AG08395 (cell line): Measurements from ENCODE around the gene MED13L.

Experiments used
- DNase-seq: peaks from one replicate; pipeline ENCODE4 v3.0.0; 2012; ENCODE audit warnings: mixed read lengths, low spot score

Gene MED13L

GRCh38 chr12:116276652-116277466 is 634 bp downstream of the MED13L start:
- peak; percentile 52 for DNase-seq

DNA sequence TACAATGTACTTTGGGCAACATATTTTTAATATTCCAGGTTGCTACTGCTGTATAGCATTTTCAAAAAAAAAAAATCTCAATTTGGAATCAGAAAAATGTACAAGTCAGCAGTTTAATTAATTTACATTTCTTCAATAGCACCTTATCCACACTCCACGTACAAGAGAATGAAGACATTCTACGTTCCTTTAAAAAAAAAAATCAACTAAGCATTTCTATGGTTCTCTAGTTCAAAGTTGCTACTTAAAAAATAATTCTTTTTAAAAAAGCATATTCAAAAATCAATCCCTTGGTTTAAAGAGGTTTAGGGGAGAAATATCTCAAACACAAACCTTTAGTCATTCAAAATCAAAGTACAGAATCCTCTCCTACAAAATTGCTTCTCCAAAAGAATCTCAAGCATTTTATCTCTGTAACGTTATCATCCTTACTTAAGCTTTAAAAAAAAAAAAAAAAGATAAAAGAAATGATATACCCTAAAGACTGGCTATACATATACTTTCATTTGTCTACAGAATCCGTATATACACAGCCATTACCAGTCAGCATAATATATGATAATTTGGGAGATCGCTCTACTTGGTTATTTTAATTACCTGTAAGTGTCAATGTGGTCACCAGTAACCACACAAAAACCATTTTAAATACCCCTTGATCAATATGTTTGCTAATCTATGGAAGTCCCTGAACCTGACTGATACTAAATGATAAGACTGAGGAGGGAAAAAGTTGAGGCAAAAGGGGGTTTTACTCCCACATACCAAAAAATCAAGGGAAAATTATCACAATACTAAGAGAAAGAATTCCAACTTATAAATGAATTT is 2.7 kb downstream of the MED13L start:
- no peak for DNase-seq

GRCh38 chr12:116273813-116274550 is 3.5 kb downstream of the MED13L start:
- no peak for DNase-seq

DNA sequence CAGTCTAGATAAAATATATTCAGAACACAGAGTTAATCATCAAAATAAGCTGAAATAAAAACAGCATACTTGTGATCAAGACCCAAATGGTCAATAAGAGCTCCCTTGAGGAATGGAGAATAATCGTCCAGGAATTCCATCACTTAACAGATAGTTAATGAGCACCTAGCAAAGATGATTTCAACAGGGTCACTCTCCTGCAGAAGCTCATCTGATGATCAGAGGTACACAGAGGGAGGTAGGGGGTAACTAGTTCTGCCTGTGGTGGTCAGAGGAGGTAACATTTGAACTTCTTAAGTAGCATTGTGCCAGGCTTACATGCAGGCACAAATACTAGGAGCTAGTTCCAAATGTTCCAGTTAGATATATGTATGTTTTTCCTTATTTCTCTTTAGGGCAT is 9.5 kb downstream of the MED13L start:
- no peak for DNase-seq

GRCh38 chr12:116266631-116267349 is 10.7 kb downstream of the MED13L start:
- DNase-seq, result no peak

GRCh38 chr12:116266168-116266601 is 11.3 kb downstream of the MED13L start:
- DNase-seq, result no peak

DNA sequence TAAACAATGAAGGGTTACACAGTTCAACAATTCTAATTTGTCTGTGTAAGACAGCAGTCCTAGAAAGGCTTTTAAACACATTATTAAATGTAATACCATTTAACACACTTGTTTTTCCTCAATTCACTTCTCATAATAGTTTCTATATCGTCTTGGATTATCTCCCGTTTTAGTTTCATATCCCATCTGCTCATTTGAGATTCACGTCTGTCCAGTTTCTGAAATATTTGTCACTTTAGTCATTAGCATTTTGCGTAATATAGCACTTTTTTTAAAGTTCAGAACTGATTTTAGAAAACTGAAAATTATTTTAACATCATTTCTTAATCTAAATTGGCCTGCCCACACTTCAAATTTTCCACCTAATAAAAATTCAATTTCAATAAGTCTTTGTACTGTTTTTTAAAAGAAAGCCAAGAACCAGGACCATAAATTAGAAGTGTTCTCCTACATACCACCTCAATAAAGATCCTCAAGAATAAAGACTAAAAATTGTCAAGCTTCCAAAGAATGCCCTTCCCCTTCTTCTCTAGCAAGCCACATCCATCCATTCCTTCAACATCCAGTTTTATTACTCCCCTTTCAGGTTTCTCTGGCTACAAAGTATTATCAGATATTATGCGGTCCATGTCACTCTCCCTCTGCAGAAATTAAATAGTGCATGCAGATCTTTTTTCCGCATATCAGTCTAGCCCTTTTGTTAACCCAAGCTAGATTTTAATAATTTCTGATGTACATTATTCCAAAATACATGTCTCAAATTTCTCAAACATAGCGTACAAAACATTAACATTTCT is 11.9 kb downstream of the MED13L start:
- no peak for DNase-seq

DNA sequence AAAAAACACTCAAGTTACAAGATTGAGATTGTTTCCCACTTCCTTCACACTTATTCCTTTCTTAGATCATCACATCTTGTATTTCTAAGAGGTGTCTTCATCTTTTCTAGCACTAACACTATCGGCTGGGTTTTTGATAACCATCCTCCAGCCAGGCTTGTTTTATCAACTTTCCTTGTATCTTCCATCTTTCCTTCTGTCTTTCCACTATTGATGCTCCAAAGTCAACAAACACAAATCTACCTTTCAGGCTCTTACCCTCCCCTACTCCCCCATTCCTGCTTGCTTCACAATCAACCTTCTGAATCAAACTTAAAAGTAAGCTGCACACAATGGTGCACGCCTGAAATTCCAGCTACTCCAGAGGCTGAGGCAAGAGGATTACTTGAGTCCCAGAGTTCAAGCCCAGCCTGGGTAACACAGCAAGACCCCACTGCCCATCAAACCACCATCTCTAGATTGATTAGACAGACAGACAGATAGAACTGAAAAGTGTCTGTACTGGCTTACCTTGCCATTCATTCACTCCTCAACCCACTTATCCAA is 12.9 kb downstream of the MED13L start:
- no peak for DNase-seq

DNA sequence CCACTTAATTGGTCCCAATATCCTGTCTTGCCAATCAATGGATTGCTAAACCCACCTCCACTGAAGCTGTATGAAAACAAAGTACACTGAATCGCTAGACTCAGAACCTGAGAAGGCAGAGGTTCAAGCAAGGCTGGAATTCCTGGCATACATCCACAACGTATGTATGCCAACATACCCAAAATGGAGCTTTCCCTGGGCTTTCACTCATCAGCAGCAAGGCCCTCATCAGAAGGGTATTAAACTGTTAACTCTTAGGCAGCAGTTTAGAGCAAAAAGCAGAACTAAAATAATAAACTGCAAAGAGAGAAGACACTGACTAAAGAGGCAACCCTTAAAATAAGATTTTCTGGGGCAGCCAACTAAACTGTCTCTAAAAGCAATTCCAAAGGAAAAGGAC is 13.6 kb downstream of the MED13L start:
- no peak for DNase-seq

DNA sequence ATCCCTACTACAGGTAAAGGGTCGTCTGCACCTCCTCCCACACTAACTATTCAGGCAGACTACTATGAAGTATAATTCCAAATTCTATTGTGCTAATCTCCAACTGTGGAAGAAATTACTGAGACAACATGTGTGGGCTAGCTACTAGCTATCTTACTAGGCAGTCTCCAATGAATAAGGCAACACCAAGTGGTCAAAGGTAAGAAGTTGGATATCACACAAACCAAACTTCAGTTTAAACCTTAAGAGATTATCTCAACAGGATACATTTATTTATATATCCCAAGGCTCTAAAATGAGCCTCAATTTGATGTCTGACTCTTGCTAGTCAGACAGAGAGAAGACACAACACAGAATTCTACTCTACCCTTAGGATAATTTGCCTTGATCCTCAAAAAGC is 14.1 kb downstream of the MED13L start:
- no peak for DNase-seq

GRCh38 chr12:116262741-116263140 is 14.8 kb downstream of the MED13L start:
- no peak for DNase-seq

DNA sequence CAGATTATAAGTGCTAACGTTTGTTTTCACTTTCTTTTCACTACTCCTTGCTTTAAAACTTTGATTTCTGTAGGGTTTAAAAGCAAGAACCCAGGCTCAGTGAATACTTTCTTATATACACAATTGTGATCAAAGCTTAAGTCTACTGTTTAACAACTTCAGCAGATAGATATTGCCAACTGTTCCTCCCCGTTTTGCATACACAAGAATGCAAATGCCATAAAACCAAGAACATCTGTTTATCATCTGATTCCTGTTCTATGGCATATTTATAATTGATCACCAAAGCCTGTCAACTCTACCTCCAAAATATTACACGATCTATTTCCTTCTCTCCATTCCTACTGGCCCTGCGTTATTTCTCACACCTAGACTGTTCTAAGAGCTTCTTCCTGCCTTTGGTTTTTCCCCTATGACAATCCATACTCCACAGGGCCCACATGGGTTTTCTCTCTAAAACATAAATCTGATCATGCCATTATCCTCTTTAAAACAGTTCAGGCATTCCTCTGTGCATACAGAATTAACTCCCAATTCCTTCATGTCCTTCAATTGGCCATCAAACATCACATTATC is 15.9 kb downstream of the MED13L start:
- DNase-seq, result no peak

DNA sequence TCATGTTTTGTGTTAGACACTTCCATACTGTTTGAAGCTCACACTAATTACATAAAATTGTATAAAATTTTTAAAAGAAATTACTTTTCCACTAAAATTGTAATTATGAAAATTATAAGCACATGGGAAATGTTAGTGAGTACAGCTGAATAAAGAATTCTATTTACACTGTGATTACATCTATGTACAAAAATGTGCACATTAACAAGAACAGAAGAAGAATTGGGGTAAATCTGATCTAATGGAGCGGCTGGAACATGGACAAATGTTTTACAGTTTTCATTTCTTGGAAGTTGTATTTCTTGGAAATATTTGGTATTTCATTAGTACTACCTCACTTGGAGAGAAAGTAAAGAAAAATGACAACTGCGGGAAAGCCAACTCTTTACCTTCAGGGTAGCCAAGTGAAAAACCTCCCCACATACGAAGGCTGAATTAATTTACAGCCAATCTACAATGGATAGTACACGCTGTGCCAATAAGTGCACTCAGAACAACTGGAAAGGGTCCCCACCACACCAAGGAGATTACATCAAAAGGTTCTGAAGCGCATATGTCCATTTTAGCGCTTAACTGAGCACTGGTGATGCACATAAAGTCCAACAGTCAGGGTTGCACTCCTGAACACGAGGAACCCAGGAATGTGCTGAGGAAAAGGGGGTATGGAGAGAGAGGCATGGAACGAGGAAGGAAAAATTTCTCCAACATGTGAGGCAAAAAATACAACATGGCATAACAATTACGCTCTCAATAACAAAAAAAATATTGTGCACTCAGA is 17.5 kb downstream of the MED13L start:
- no peak for DNase-seq

DNA sequence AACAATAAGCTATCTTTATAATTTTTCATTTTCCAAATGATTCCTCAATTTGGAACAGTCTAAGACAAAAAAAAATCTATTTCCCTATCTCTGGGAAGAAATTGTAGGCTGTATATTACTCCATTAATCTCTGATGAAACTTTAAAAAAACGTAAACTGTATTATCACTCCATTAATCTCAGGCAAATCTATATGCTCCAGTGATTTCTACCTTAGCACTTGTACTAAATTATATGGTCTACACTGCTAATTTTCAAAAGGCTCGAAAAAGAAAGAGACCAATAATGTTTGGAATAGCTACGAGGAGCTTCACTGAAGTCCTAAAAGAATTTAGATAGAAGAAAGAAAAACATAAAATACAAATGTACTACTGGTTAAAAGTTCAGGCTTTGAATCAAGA is 19.7 kb downstream of the MED13L start:
- no peak for DNase-seq

- DNase-seq, result no peak
These were observed 20.3 kb downstream of the MED13L start for GRCh38 chr12:116257215-116257614.

DNA sequence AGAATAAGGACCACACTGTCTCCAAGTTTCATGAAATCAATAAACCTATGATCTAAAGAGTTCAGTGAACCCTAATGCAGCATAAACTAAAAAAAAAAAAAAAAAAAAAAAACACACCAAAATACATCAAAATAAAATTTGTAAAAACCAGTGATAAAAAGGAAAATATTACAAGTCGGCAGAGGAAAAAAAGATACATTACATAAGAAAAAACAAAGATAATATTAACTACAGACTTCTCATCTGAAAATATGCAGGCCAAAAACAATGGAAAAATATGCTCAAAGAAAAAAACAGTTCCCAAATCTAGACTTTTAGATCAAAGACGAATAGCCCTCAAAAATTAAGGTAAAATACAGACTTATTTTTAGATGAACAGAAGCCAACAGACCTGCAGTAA is 27.6 kb downstream of the MED13L start:
- no peak for DNase-seq

DNA sequence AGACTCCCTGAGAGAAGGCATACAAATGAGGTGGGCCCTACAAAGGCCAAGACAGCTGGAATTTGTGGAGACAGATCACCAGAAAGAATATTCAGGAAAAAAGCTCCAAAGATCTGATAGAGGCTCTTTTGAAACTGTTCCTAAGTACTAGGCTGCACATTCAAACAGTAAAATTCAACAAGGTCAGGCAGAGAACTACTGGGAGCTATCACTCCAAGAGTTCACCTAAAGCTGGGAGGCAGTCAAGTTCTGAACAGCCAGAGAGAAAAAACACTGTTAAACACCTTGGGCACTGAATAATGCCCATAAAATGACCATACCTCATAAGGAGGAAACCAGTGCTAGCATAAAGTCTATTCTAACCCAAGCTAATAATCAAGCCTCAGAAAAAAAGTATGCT is 28.6 kb downstream of the MED13L start:
- no peak for DNase-seq

GRCh38 chr12:116248433-116248832 is 29.1 kb downstream of the MED13L start:
- DNase-seq, result no peak

DNA sequence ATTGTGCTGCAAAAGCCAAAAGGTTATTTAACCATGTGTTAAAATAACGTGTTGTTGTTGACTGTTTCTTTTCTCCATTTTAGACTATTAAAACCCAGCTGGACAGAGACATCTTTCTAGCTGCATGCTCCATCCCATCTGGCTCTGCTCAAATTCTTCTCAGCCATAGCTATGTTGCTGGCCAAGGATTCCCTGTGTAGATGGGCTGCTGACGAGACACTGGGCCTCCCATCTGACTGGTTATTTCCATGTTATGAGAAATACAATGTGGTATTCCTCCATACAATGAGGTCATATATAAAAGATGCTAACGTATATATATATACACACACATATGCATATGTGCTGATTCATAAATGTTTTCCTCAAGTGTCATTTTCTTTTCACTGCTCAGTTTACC is 30.1 kb downstream of the MED13L start:
- DNase-seq, result no peak
